Chondrocyte (in vitro differentiated cells): ENCODE results near the gene MAD1L1. TPM values are rescaled to one million over a fixed set of nuclear protein-coding genes. Genes with fewer than 3 reads are reported as not detected.

ENCODE experiments used
- DNase-seq: peaks from one replicate; pipeline ENCODE4 v3.0.0; 2021; ENCODE audit warnings: mixed read lengths, low spot score
- H3K27ac Mint-ChIP-seq: one replicate; pipeline ENCODE4 v1.8.0; 2021; ENCODE audit warnings: mild to moderate bottlenecking, moderate library complexity, mixed read lengths; ENCODE audit not compliant: unreplicated experiment
- H3K27me3 Mint-ChIP-seq: 2 replicates; pipeline ENCODE4 v1.8.0; 2021; ENCODE audit warnings: low read depth, mixed read lengths
- H3K36me3 Mint-ChIP-seq: 2 replicates; pipeline ENCODE4 v1.8.0; 2021; ENCODE audit warnings: low read depth, mixed read lengths
- H3K4me1 Mint-ChIP-seq: 2 replicates; pipeline ENCODE4 v1.8.0; 2021; ENCODE audit warnings: low read depth, mild to moderate bottlenecking, mixed read lengths
- H3K4me3 Mint-ChIP-seq: one replicate; pipeline ENCODE4 v1.8.0; 2021; ENCODE audit warnings: mild to moderate bottlenecking, moderate library complexity, mixed read lengths; ENCODE audit not compliant: unreplicated experiment
- H3K9me3 Mint-ChIP-seq: 2 replicates; pipeline ENCODE4 v1.8.0; 2021; ENCODE audit warnings: low read depth, mixed read lengths
- total RNA-seq: library from RNA; stranded (reverse); gene quantifications from 3 replicates; pipeline ENCODE4 v1.2.1, GENCODE V29; 2021
- TF ChIP-seq, protein P1 (sequence below): fragments of 200-600 bp; sonication (generic); IDR thresholded peaks from 2 replicates; pipeline ENCODE4 v1.5.0; 2021; ENCODE audit warnings: antibody characterized with exemption, mild to moderate bottlenecking, moderate library complexity

The MAD1L1 gene
- total RNA-seq, 1 donor from 2014 or later = 22.7 TPM

GRCh38 chr7:2046581-2047565, 185.9 kb downstream of the MAD1L1 start:
- H3K27ac Mint-ChIP-seq = peak overlapping the region; percentile 8
- peaks cover 3% of the 10 kb centered on the region for H3K9me3 Mint-ChIP-seq
- peak; percentile 81 for DNase-seq
- no peaks in the 10 kb centered on the region for H3K27me3 Mint-ChIP-seq
- H3K4me3 Mint-ChIP-seq = no peak overlapping the region
- TF ChIP-seq, protein P1, sequence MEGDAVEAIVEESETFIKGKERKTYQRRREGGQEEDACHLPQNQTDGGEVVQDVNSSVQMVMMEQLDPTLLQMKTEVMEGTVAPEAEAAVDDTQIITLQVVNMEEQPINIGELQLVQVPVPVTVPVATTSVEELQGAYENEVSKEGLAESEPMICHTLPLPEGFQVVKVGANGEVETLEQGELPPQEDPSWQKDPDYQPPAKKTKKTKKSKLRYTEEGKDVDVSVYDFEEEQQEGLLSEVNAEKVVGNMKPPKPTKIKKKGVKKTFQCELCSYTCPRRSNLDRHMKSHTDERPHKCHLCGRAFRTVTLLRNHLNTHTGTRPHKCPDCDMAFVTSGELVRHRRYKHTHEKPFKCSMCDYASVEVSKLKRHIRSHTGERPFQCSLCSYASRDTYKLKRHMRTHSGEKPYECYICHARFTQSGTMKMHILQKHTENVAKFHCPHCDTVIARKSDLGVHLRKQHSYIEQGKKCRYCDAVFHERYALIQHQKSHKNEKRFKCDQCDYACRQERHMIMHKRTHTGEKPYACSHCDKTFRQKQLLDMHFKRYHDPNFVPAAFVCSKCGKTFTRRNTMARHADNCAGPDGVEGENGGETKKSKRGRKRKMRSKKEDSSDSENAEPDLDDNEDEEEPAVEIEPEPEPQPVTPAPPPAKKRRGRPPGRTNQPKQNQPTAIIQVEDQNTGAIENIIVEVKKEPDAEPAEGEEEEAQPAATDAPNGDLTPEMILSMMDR = no peak
- H3K4me1 Mint-ChIP-seq = no peaks in the 10 kb centered on the region
- peaks cover 8% of the 10 kb centered on the region for H3K36me3 Mint-ChIP-seq

DNA sequence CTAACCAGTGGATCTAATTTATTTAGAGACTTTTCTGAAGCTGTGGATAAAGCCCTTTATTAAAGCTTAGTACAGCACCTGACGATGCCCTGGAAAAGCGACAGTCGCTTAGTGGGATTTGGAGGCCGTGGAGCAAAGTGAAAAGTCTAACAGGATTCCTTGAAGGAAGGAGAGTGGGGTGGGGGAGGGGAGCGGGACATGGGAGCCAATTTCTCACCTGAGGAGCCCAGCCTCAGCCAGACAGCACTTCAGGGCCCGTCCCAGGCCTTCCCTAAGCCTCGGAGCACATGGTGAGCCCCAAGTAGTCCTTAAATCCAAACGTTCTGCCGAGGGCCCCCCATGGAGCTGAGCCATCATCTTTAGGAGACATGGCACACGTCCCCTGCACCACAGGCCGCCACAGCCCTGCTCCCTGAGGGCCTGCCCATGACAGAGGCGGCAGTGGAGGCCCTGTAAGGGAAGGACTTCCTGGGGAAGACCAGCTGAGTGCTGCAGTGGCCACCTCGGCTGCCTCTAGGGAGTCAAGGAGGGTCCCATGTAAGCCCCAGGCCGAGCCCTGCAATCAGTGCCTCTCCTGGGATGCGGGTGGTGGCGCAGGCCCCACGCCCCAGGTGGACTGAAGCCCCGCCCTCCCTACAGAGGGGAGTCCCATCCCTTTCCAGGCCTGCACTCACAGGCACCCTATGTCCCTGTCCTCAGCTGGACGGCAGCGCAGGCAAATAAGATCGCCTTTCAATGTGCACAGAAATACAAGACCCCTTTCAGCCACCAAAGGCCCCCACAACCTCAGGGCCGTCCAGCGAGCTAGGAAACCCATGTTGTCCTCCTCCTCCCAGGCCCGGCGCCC, 187.0 kb downstream of the MAD1L1 start:
- peak; percentile 89 for DNase-seq
- Mint-ChIP-seq H3K36me3 (peaks cover 9% of the 10 kb centered on the region), H3K27ac (no peak overlapping the region), H3K4me1 (no peaks in the 10 kb centered on the region), H3K9me3 (peaks cover 3% of the 10 kb centered on the region), H3K27me3 (no peaks in the 10 kb centered on the region), H3K4me3 (no peak overlapping the region)
- TF ChIP-seq, protein P1 = no peak

GRCh38 chr7:2044883-2045471, 187.8 kb downstream of the MAD1L1 start:
- Mint-ChIP-seq H3K27ac (no peak overlapping the region), H3K27me3 (no peaks in the 10 kb centered on the region), H3K36me3 (peaks cover 9% of the 10 kb centered on the region), H3K4me1 (no peaks in the 10 kb centered on the region), H3K4me3 (no peak overlapping the region), H3K9me3 (peaks cover 3% of the 10 kb centered on the region)
- TF ChIP-seq, protein P1 = no peak
- peak; percentile 62 for DNase-seq

GRCh38 chr7:2044311-2044882, 188.3 kb downstream of the MAD1L1 start:
- peaks cover 9% of the 10 kb centered on the region for H3K36me3 Mint-ChIP-seq
- no peaks in the 10 kb centered on the region for H3K4me1 Mint-ChIP-seq
- no peak overlapping the region for H3K4me3 Mint-ChIP-seq
- TF ChIP-seq, protein P1 = no peak
- no peaks in the 10 kb centered on the region for H3K27me3 Mint-ChIP-seq
- H3K27ac Mint-ChIP-seq = no peak overlapping the region
- DNase-seq = peak; percentile 82
- H3K9me3 Mint-ChIP-seq = peaks cover 3% of the 10 kb centered on the region
